ENCODE data around the gene FBN3. TPM values are rescaled to one million over a fixed set of nuclear protein-coding genes. Genes with fewer than 3 reads are reported as not detected.

The FBN3 gene
- polyA plus RNA-seq, 1 of the 3 experiments (the other 2 are of a cell fraction): not detected

GRCh38 chr19:8147582-8147978 lies 1.8 kb downstream of the FBN3 start:
- no peak for DNase-seq
- Histone ChIP-seq H3K36me3 (replicated peaks in 1 of 2; ENCODE audit: control insufficient read depth in 1 of 2, insufficient read depth in 2 of 2, low read length in 1 of 2) (no peaks in the 10 kb centered on the region), H3K9ac (no peak overlapping the region), H3K4me3 (ENCODE audit: low read depth in 2 of 2, low read length in 1 of 2) (no peak overlapping the region), H3K9me3 (no peaks in the 10 kb centered on the region), H3K9me2 (no peaks in the 10 kb centered on the region), H3K79me2 (ENCODE audit: insufficient read depth) (no peaks in the 10 kb centered on the region), H3K4me2 (no peak overlapping the region), H3K27ac (ENCODE audit: low read depth in 2 of 2, low read length in 1 of 2) (no peak overlapping the region), H2AFZ (ENCODE audit: low read depth) (no peak overlapping the region), H3K4me1 (ENCODE audit: control insufficient read depth in 1 of 2, insufficient read depth in 2 of 2, low read depth in 1 of 2, low read length in 1 of 2) (no peaks in the 10 kb centered on the region; a peak in 1 of 4 replicates), H4K20me1 (ENCODE audit: insufficient read depth) (no peaks in the 10 kb centered on the region), H3F3A (replicated peaks; ENCODE audit: insufficient read depth) (no peaks in the 10 kb centered on the region), H3K27me3 (ENCODE audit: insufficient read depth) (peaks cover 44% of the 10 kb centered on the region)
- ChIA-PET POLR2A (no interaction called here), CTCF (interaction anchor here (1.2 kb wide), 1 partner anchor 11 kb away, joined by 5 read pairs; no protein-coding TSS in a partner anchor)
- TF ChIP-seq TAF1 (IDR thresholded peaks at IDR 0.05; ENCODE audit: borderline replicate concordance, low read depth, low read length): no peak
- TF ChIP-seq JUND (IDR thresholded peaks at IDR 0.05): no peak
- TF ChIP-seq RAD21 (IDR thresholded peaks at IDR 0.05; ENCODE audit: low read length): no peak
- TF ChIP-seq FOXM1 (IDR thresholded peaks at IDR 0.05; ENCODE audit: low read depth): no peak
- TF ChIP-seq, protein P1, sequence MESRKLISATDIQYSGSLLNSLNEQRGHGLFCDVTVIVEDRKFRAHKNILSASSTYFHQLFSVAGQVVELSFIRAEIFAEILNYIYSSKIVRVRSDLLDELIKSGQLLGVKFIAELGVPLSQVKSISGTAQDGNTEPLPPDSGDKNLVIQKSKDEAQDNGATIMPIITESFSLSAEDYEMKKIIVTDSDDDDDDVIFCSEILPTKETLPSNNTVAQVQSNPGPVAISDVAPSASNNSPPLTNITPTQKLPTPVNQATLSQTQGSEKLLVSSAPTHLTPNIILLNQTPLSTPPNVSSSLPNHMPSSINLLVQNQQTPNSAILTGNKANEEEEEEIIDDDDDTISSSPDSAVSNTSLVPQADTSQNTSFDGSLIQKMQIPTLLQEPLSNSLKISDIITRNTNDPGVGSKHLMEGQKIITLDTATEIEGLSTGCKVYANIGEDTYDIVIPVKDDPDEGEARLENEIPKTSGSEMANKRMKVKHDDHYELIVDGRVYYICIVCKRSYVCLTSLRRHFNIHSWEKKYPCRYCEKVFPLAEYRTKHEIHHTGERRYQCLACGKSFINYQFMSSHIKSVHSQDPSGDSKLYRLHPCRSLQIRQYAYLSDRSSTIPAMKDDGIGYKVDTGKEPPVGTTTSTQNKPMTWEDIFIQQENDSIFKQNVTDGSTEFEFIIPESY (IDR thresholded peaks at IDR 0.05; ENCODE audit: borderline replicate concordance, low read depth): no peak
- no peak for TF ChIP-seq SMC3 (IDR thresholded peaks at IDR 0.05; ENCODE audit: low read depth, low read length)
- no peak for TF ChIP-seq SIN3A (IDR thresholded peaks at IDR 0.05; ENCODE audit: borderline replicate concordance, low read depth, low read length)
- no peak for TF ChIP-seq CHD2 (IDR thresholded peaks at IDR 0.05; ENCODE audit: low read length, partially characterized antibody)
- no peak for TF ChIP-seq YY1 (IDR thresholded peaks at IDR 0.05; ENCODE audit: low read depth)
- TF ChIP-seq USF2 (IDR thresholded peaks at IDR 0.05; ENCODE audit: borderline replicate concordance, low read depth, low read length): no peak
- no peak for TF ChIP-seq FOXJ3 (CRISPR knock-in tag; IDR thresholded peaks at IDR 0.05)
- 39% methylated on average over 7 of the region's 7 CpGs for WGBS (ENCODE audit: low lambda C conversion rate)

DNA sequence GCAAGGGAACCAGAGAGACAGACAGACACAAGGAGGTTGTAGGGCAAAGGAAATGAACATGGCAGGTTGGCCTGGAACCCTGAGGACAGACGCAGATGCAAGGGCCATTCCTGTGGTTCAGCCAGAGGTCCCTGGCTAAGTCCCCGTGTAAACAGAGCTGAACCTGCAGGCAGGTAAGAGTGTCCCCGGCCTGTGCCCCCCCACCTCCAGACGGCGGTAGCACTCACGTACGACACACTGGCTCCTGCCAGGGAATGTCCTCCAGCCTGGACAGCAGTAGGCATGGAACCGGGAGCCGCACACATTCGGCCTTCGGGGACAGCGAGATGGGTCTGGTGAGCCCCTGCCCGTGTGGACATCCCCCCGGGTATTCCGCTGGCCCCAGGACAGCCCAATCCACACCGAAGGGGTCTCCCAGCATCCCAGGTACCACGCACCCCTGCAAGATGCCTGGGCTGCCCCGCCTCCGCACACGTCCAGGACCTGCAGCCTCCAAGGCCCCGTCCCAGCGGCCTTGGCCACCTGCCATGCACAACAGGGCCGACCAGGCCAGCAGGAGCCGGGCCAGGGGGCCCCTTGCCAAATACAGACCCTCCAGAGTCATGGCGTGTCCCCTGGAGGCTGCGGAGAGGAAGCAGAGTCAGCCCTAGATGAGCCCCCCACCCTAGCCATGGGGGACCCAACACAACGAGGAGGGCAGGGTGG lies 2.4 kb downstream of the FBN3 start:
- Histone ChIP-seq H3K9me3 (no peaks in the 10 kb centered on the region), H3K9me2 (no peaks in the 10 kb centered on the region), H3K4me2 (no peak overlapping the region), H4K20me1 (ENCODE audit: insufficient read depth) (no peaks in the 10 kb centered on the region), H3K27ac (ENCODE audit: low read depth in 2 of 2, low read length in 1 of 2) (no peak overlapping the region), H3K9ac (no peak overlapping the region), H3K4me3 (ENCODE audit: low read depth in 2 of 2, low read length in 1 of 2) (no peak overlapping the region), H3K36me3 (replicated peaks in 1 of 2; ENCODE audit: control insufficient read depth in 1 of 2, insufficient read depth in 2 of 2, low read length in 1 of 2) (no peaks in the 10 kb centered on the region), H3K27me3 (ENCODE audit: insufficient read depth) (peaks cover 43% of the 10 kb centered on the region), H3K4me1 (ENCODE audit: control insufficient read depth in 1 of 2, insufficient read depth in 2 of 2, low read depth in 1 of 2, low read length in 1 of 2) (no peaks in the 10 kb centered on the region; a peak in 1 of 4 replicates), H2AFZ (ENCODE audit: low read depth) (no peak overlapping the region), H3F3A (replicated peaks; ENCODE audit: insufficient read depth) (no peaks in the 10 kb centered on the region), H3K79me2 (ENCODE audit: insufficient read depth) (no peaks in the 10 kb centered on the region)
- TF ChIP-seq FOXM1 (IDR thresholded peaks at IDR 0.05; ENCODE audit: low read depth) (no peak), CHD2 (IDR thresholded peaks at IDR 0.05; ENCODE audit: low read length, partially characterized antibody) (no peak), MEF2A (IDR thresholded peaks at IDR 0.05; ENCODE audit: borderline replicate concordance, low read depth) (no peak), NFIC (IDR thresholded peaks at IDR 0.05; ENCODE audit: borderline replicate concordance) (no peak), RXRA (IDR thresholded peaks at IDR 0.05; ENCODE audit: borderline replicate concordance, low read depth) (no peak), EP300 (IDR thresholded peaks at IDR 0.05; ENCODE audit: borderline replicate concordance in 1 of 2, low read depth in 1 of 2, low read length in 1 of 2) (no peak), TEAD4 (IDR thresholded peaks at IDR 0.05; ENCODE audit: borderline replicate concordance, insufficient read depth) (no peak), RAD21 (IDR thresholded peaks at IDR 0.05; ENCODE audit: low read length) (no peak), ELF1 (IDR thresholded peaks at IDR 0.05) (no peak), NRF1 (IDR thresholded peaks at IDR 0.05; ENCODE audit: low read depth, low read length) (no peak), FOXJ3 (CRISPR knock-in tag; IDR thresholded peaks at IDR 0.05) (no peak)
- TF ChIP-seq, protein P1 (IDR thresholded peaks at IDR 0.05; ENCODE audit: borderline replicate concordance, low read depth): no peak
- POLR2A ChIA-PET: no interaction called here
- WGBS (ENCODE audit: low lambda C conversion rate): 38% methylated on average over 6 of the region's 27 CpGs
- peak; percentile 38 for DNase-seq
- CTCF ChIA-PET: interaction anchor here (1.2 kb wide), 1 partner anchor 12 kb away, joined by 5 read pairs; no protein-coding TSS in a partner anchor
